ENCODE results near the gene CATSPERE.

Gene CATSPERE

DNA sequence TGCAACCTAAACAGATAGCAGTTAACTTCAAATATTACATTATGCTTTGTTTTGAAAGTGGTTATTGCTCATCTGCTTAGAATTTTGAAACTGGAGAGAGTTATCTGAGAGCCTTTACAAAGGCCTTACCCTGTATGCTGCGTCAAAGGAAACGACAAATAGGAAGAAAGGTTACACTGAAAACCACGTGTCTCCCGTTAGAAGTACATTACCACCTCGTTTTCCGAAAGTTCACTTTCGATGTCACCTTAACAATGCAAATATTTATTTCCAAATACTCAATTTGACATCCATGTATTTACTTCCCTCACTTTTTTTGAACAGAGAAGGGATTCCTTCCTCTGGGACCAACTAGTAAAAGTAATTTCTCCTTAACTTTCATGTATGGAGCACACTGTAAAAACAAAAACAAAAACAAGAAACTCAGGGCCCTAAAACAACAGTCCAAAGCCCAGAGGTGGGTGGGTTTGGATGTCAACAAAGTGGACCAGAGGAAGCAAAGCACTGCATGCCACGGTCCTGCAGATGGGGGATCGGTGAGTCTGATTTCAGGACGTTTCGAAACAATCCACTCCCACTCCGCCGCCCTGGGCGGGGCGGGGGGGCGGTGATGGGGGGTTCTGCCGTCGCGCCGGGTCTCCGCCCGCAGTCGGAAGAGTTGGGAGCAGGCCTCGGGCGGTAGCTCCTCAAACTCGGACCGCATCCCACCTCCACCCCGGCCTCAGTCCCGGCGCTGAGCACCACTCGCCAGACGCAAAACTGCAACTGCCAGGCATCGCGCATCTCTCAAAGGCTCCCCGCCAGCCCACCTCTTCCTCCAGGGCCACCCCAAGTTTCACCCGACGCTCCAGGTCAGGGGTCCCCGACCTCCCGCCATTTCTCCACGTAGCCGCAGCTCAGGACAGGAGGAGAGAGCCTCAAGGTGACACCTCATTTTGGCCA, 10.2 kb upstream of the CATSPERE start:
- Mint-ChIP-seq H3K36me3 (ENCODE audit: low read depth) (peaks cover 17% of the 10 kb centered on the region), H3K4me1 (peaks cover 67% of the 10 kb centered on the region), H3K27ac (peak overlapping the region; percentile 93), H3K9me3 (peaks cover 24% of the 10 kb centered on the region), H3K27me3 (ENCODE audit: low read depth, poor library complexity) (no peaks in the 10 kb centered on the region), H3K4me3 (peak overlapping the region; percentile 98)
- peak; percentile 60 for DNase-seq
- TF ChIP-seq, protein P1, sequence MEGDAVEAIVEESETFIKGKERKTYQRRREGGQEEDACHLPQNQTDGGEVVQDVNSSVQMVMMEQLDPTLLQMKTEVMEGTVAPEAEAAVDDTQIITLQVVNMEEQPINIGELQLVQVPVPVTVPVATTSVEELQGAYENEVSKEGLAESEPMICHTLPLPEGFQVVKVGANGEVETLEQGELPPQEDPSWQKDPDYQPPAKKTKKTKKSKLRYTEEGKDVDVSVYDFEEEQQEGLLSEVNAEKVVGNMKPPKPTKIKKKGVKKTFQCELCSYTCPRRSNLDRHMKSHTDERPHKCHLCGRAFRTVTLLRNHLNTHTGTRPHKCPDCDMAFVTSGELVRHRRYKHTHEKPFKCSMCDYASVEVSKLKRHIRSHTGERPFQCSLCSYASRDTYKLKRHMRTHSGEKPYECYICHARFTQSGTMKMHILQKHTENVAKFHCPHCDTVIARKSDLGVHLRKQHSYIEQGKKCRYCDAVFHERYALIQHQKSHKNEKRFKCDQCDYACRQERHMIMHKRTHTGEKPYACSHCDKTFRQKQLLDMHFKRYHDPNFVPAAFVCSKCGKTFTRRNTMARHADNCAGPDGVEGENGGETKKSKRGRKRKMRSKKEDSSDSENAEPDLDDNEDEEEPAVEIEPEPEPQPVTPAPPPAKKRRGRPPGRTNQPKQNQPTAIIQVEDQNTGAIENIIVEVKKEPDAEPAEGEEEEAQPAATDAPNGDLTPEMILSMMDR (IDR thresholded peaks at IDR 0.05), result no peak

DNA sequence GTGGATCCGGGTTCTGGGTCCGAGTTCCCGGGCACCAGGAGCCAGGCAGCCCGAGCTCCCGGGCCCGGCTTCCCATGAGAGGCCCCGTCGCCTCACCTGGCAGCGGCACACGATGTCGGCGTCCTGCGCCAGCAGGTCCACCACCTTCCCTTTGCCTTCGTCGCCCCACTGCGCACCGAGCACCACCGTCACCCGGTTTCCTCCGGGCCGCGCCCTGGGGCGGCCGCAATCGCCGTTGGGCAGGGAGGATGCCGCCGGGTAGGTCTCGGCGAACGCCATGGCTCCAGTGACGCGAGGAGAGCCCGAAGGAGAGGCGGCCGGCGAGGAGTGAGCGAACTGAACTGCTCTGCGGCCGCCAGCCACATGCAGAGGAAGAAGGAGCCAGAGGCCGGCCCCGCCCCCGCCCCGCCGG, 9.5 kb upstream of the CATSPERE start, which contains the start of gene ADSS2:
ADSS2 (minus strand) TSS at position 371 of the 412 bp plus-strand sequence; CDS start at position 279, 92 bp downstream.
- Mint-ChIP-seq H3K36me3 (ENCODE audit: low read depth) (peaks cover 17% of the 10 kb centered on the region), H3K27ac (peak within 1 kb of the TSS; percentile 93), H3K4me3 (peak within 1 kb of the TSS; percentile 98), H3K9me3 (peaks cover 25% of the 10 kb centered on the region), H3K27me3 (ENCODE audit: low read depth, poor library complexity) (no peaks in the 10 kb centered on the region), H3K4me1 (peaks cover 60% of the 10 kb centered on the region)
- no peak for DNase-seq
- TF ChIP-seq, protein P1 (IDR thresholded peaks at IDR 0.05), result no peak

DNA sequence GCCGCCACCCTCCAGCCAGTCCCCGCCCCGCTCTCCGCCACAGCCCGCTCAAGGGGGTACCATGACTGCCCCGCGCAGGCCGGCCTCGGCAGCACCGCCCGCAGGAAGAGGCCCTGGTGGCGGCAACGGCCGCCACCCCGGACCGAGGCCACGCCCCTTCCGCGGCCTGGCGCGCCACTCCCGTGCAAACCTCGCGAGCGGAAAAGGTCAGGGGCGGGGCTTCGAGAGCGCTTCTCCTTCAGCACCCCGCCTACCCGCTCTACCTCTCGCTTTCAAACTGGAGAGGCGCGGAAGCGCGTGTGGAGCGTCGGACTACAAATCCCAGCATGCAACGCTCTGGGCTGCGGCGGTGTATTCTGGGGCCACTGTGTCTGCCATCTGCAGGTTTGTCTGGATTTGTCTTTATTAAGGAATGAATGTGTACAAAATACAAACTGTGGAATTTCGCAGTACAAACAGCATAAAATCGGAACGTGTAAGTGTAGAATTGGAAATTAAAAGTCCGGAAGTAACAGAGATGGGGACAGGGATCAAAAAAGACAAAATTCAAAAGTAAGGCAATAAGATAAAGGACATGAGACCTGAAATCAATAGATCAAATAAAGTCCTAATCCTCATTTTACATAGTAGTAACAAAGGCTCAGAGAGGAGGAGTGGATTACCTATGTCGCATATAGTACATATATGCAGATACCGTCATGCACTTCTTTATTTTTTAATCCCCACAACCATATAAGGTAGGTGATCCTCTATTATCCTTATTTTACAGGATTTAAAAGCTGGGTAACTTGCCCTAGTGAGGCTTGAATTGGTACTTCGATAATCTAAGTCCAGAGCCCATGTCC, 8.9 kb upstream of the CATSPERE start:
- peaks cover 17% of the 10 kb centered on the region for H3K36me3 Mint-ChIP-seq (ENCODE audit: low read depth)
- peak overlapping the region; percentile 72 for H3K27ac Mint-ChIP-seq
- H3K9me3 Mint-ChIP-seq, result peaks cover 31% of the 10 kb centered on the region
- no peaks in the 10 kb centered on the region for H3K27me3 Mint-ChIP-seq (ENCODE audit: low read depth, poor library complexity)
- peaks cover 55% of the 10 kb centered on the region for H3K4me1 Mint-ChIP-seq
- TF ChIP-seq, protein P1 (IDR thresholded peaks at IDR 0.05), result peak; percentile 32
- H3K4me3 Mint-ChIP-seq, result peak overlapping the region; percentile 84
- DNase-seq, result peak; percentile 99

DNA sequence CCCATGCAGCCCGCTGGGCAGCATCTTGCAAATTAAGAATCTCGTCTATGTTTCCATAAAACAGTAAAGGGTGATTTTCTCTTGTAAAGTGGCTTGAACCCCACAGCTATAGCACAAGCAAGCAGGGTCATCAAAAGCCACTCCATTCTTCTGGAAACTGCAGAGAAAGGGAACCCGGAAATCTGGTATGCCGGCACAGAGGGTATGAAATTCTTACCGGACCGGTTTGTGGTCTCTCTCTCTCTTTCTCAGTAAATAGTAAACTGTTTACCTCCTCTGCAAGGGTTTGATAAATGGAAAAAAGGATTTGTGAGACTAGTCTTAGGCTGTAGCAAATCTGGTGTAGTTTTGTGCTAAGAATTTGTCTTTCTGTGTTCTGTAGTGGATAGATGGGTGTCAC, 6.7 kb upstream of the CATSPERE start:
- Mint-ChIP-seq H3K9me3 (peaks cover 49% of the 10 kb centered on the region), H3K36me3 (ENCODE audit: low read depth) (peaks cover 23% of the 10 kb centered on the region), H3K4me3 (no peak overlapping the region), H3K4me1 (peaks cover 35% of the 10 kb centered on the region), H3K27me3 (ENCODE audit: low read depth, poor library complexity) (no peaks in the 10 kb centered on the region), H3K27ac (no peak overlapping the region)
- DNase-seq, result no peak
- TF ChIP-seq, protein P1 (IDR thresholded peaks at IDR 0.05), result no peak

DNA sequence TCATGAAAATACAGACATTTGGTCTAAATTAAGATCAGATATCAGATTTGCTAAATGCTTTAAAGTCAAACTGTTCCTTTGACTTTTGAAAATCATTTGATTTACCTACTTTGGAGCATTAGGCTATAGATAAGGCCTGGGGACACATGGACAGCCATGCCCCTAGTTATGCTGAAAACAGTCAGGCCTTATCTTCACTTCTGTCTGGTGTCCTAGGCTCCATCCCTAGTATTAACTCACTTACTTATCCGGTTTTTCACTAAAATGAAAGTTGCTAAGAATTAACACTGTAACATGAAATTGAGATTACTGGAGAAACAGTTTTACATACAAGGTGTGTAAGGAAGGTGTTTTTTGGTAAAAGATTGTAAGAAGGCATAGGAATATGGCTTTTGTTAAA, 4.5 kb upstream of the CATSPERE start:
- no peak overlapping the region for H3K27ac Mint-ChIP-seq
- H3K4me1 Mint-ChIP-seq, result peaks cover 24% of the 10 kb centered on the region
- H3K36me3 Mint-ChIP-seq (ENCODE audit: low read depth), result peaks cover 33% of the 10 kb centered on the region
- peaks cover 62% of the 10 kb centered on the region for H3K9me3 Mint-ChIP-seq
- TF ChIP-seq, protein P1 (IDR thresholded peaks at IDR 0.05), result no peak
- DNase-seq, result no peak
- no peak overlapping the region for H3K4me3 Mint-ChIP-seq
- H3K27me3 Mint-ChIP-seq (ENCODE audit: low read depth, poor library complexity), result no peaks in the 10 kb centered on the region
